HG02623 (cell line): ENCODE results near the gene LGALS7B.
"Not testable (repeated sequence)": the region's sequence is repeated elsewhere in the genome, so short reads cannot be mapped to it uniquely, and the experiment has no call there.

Source experiments
- ATAC-seq: cut with Tn5 transposase; IDR thresholded peaks from one replicate; pipeline ENCODE4 v1.9.1; 2021; ENCODE audit warnings: moderate library complexity; ENCODE audit not compliant: unreplicated experiment

LGALS7B gene

GRCh38 chr19:38769635-38770211 is 19.3 kb upstream of the LGALS7B start:
- no peak for ATAC-seq

GRCh38 chr19:38770228-38770948 is 18.6 kb upstream of the LGALS7B start:
- ATAC-seq = not testable (repeated sequence)

- not testable (repeated sequence) for ATAC-seq
Measured at GRCh38 chr19:38770949-38771275, 18.1 kb upstream of the LGALS7B start.

DNA sequence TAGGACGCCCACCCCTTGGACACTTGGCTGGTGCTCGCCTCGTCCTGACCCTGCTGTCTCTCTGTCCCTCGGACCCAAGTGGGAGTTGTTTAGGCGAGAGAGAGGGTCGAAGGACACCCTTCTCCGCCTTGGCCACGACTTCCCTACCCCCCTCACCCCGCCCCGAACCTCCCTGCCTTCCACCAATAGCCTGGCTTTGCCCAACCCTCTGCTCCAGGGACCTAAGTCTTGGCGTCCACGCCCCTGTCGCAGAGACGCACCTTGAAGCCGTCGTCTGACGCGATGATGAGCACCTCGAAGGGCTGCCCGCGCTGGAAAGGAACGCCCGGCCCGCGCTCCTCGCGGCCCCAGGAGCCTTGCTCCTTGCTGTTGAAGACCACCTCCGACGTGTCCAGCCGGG is 17.4 kb upstream of the LGALS7B start:
- ATAC-seq = not testable (repeated sequence)

GRCh38 chr19:38773469-38774177 is 15.4 kb upstream of the LGALS7B start, which contains the start of gene LGALS7:
Gene LGALS7 (minus strand): TSS chr19:38773517. CDS start chr19:38773492, 25 bp downstream.
- ATAC-seq = no peak

GRCh38 chr19:38774181-38774950 is 14.6 kb upstream of the LGALS7B start:
- no peak for ATAC-seq

DNA sequence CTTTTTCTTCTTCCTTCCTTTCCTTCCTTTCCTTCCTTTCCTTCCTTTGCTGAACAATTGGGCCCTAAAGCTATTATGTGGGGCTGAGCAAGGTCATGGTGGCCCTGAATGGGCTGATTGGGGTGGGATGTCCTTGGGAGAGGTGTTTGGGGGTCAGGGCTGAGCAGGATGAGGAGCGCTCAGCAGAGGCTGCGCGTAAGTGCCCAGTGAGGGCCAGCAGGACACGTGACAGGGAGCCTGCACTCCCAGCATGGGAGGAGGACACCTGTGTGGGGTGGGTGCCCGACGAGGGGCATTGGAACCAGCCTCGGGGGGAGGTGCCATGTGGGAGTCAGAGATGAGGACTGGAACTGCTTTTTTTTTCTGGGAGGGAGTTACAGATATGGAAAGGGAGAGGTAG is 10.3 kb upstream of the LGALS7B start:
- no peak for ATAC-seq

GRCh38 chr19:38780443-38780842 is 8.6 kb upstream of the LGALS7B start:
- ATAC-seq = no peak

- no peak for ATAC-seq
Measured at GRCh38 chr19:38781058-38781457, 7.9 kb upstream of the LGALS7B start.

DNA sequence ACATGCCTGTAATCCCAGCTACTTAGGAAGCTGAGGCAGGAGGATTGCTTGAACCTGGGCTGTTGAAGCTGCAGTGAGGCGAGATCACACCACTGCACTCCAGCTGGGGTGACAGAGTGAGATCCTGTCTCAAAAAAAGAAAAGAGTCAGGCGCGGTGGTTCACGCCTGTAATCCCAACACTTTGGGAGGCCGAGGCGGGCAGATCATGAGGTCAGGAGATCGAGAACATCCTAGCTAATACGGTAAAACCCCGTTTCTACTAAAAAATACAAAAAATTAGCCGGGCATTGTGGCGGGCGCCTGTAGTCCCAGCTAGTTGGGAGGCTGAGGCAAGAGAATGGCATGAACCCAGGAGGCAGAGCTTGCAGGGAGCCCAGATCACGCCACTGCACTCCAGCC is 6.8 kb upstream of the LGALS7B start:
- not testable (repeated sequence) for ATAC-seq

- ATAC-seq = no peak
Measured at GRCh38 chr19:38784224-38784623, 4.8 kb upstream of the LGALS7B start.

DNA sequence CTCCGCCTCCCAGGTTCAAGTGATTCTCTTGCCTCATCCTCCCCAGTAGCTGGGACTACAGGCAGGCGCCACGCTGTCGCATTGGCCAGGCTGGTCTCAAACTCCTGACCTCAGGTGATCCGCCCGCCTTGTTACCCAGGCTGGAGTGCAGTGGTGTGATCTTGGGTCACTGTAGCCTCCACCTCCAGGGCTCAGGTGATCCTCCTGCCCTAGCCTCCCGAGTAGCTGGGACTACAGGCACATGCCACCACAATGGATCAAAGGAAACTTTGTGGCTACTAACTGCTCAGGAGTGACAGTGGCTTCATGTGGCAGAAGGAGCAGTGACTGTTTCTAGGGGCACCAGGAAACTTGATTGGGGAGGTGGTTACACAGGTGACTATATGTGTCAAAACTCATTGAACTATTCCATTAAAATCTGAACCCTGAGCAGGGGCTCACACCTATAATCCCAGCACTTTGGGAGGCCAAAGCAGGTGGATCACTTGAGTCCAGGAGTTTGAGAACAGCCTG is 3.8 kb upstream of the LGALS7B start:
- no peak for ATAC-seq

- ATAC-seq = not testable (repeated sequence)
Measured at GRCh38 chr19:38786061-38786460, 2.9 kb upstream of the LGALS7B start.

- ATAC-seq = no peak
Measured at GRCh38 chr19:38786572-38787265, 2.3 kb upstream of the LGALS7B start.

- not testable (repeated sequence) for ATAC-seq
Measured at GRCh38 chr19:38790507-38791403, 1.8 kb downstream of the LGALS7B start.

GRCh38 chr19:38791451-38792064 is 2.6 kb downstream of the LGALS7B start:
- peak; percentile 60 for ATAC-seq

- ATAC-seq = no peak
Measured at GRCh38 chr19:38792250-38793111, 3.5 kb downstream of the LGALS7B start.

DNA sequence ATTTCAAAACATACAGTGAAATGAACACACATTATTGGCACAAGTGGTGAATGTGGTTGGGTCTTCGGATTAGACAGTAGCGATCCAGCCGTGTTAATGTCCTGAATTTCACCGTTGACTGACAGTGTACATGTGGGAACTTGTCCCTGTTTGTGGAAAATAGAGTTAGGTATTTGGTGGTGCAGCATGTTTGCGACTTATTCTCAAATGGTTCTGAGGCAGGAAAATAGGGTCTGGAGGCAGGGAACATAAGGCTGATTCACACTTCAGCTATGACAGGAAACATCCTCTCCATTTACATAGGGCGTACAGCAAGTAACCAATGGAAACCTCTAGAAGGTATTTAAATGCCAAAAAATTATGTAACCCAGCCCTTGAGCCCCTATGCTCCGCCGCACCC is 4.2 kb downstream of the LGALS7B start:
- ATAC-seq = no peak
